Epithelial cell of proximal tubule (primary cell): ENCODE data around the gene CFAP43. TPM values are rescaled to one million over a fixed set of nuclear protein-coding genes. Genes with fewer than 3 reads are reported as not detected.

Experiments used
- DNase-seq: peaks from one replicate; pipeline ENCODE4 v3.0.0-alpha.2; 2011; ENCODE audit warnings: low read depth
- H3K4me3 ChIP-seq: 2 replicates; pipeline ENCODE4 v1.5.1; 2011; ENCODE audit warnings: low read depth, mild to moderate bottlenecking, low read length
- CTCF ChIP-seq: conservative IDR thresholded peaks from 2 replicates; pipeline ENCODE4 v1.5.1; 2012; ENCODE audit warnings: low read depth, mild to moderate bottlenecking, low read length
- total RNA-seq: library from RNA; depleted of rRNA; stranded (reverse); fragments of >200 nt; gene quantifications from 2 replicates; pipeline ENCODE4 v1.2.3, GENCODE V29; 2015

The CFAP43 gene
- total RNA-seq, 1 donor from 2014 or later = 0.46 TPM

GRCh38 chr10:104274762-104275721 is 42.9 kb upstream of the CFAP43 start:
- TF ChIP-seq CTCF = peak; percentile 82
- peak overlapping the region; percentile 64 for H3K4me3 ChIP-seq

GRCh38 chr10:104273899-104274575 is 41.9 kb upstream of the CFAP43 start:
- no peak overlapping the region for H3K4me3 ChIP-seq

More at GRCh38 chr10:104274762-104275721, 42.9 kb upstream of the CFAP43 start:
- DNase-seq = no peak

GRCh38 chr10:104273286-104273685 is 41.1 kb upstream of the CFAP43 start:
- no peak for DNase-seq
- H3K4me3 ChIP-seq = no peak overlapping the region
- TF ChIP-seq CTCF = no peak

More at GRCh38 chr10:104273899-104274575, 41.9 kb upstream of the CFAP43 start:
- DNase-seq = no peak
- no peak for TF ChIP-seq CTCF

DNA sequence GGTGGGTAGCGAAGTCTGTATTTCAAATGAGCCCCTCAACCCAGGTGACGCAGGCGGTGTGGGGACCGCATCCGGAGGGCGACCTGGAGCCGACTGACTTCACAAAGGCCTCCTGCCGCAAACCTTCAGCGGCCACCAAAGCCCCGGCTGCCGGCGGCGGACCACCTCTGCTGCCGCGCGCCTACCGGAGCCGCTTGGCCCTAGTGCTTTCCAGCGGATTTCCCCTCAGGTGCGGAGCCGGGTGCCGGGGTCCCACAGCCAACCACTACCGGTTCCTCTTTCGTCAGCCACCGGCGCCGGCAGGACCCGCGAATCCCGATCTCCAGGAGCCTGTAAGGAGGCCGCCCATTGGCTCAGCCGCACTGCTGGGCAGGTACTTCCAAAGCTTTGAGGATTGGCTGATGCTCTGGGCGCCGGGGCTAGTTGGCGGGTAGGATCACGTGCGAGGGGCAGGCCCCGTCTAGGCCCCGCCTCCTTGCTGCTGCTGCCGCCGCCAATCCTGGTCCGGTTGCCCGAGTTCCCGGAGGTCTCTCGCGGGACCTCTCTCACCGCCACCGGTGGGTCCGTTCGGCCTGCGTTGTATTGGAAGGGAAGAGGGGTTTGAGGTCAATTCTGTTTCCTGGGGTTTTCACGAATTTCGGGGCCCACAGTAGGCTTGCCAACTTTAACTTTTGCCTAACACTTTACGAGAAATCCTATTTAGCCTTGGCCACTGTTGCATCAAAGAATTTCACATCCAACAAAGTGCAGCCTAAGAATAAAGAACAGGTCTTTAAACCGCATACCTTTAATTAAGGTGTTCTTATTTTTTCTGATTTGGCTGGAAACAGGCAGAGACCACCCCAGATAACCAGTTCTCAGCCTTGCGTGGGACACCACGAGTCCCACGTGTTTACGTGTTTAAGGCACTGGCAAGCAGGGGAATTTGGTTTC is 36.8 kb upstream of the CFAP43 start, which contains the start of gene GSTO2:
Gene GSTO2, plus strand, starts transcription at position 472 of the 933 bp plus-strand sequence. CDS start 5,732 bp downstream, outside the sequence.
- peak within 1 kb of the TSS; percentile 76 for H3K4me3 ChIP-seq
- no peak for TF ChIP-seq CTCF
- peak; percentile 84 for DNase-seq

GRCh38 chr10:104268405-104268712 is 36.2 kb upstream of the CFAP43 start:
- peak overlapping the region; percentile 76 for H3K4me3 ChIP-seq

More at GRCh38 chr10:104268405-104268712, 36.2 kb upstream of the CFAP43 start:
- no peak for TF ChIP-seq CTCF
- DNase-seq = no peak
